CMK (cell line): ENCODE results near the gene FMO3.

ENCODE experiments used
- DNase-seq: peaks from one replicate; pipeline ENCODE4 v3.0.0-alpha.2; 2010; ENCODE audit warnings: low read depth

The FMO3 gene

GRCh38 chr1:171159148-171159547, 68.4 kb downstream of the FMO3 start:
- no peak for DNase-seq

DNA sequence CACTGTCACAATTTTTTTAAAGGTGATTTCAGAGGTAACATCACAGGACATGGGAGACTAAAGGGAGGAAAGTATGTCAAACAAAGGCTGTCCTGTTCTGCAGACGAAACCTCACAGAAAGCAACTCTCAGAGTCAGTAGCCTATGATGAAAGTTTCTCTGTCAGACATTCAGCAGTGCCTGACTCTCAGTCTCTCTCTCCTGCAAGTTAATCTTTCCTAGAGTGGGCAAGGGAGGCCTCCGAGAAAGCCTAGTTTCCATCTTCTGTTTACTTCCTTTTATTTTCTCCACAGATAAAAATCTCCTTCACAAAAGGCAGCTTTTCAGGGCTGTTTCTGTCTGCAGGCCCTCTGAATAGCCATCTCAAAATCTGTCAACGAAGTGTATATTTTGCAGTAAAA, 69.5 kb downstream of the FMO3 start:
- no peak for DNase-seq

DNA sequence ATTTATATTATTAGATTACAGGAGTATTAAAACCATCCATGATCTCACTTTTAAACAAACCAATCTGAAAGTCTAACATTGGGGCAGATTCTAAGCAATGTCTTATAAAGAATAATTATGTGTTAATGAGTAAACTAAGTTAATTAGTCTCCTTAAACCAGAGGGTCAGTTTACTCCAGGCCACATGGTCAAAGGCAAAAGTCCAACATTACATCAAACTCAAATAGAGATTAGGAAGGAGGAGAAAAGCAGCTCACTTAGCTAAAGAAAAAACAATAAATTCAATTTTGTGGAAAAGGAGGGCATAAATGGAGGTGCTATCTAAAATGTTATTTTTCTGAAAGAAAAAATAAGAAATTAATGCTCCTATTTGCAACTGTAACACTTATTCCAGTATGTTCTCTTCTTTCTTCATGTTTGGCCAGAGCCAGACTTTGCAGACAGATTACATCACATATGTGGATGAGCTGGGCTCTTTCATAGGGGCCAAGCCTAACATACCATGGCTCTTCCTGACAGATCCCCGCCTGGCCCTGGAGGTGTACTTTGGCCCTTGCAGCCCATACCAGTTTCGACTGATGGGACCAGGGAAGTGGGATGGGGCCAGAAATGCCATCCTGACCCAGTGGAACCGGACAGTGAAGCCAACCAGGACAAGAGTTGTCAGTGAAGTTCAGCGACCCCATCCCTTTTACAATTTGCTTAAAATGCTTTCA, 70.1 kb downstream of the FMO3 start:
- DNase-seq = no peak

DNA sequence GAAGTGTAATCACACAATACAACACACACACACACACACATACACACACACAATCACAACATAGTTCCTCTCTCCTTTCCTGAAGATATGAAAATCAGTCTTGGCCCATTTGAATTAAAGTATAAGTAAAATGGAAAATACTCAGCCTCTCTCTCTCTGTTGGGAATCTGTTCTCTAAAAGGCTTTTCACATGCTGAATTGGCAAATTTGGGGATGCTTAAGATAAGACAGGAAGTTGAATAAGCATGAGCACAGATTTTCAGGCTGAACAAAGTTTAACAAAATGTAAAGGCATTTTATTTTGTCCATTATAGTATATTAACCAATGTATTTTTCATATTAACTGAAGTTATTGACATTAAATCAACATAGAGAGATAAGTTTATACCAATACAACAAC, 70.7 kb downstream of the FMO3 start:
- no peak for DNase-seq

- DNase-seq = no peak
These were observed 75.7 kb downstream of the FMO3 start for GRCh38 chr1:171166361-171166760.
